AG09309 (cell line): Measurements from ENCODE around the gene FAM222B.
"Not testable (repeated sequence)": the region's sequence is repeated elsewhere in the genome, so short reads cannot be mapped to it uniquely, and the experiment has no call there.

Experiments
- DNase-seq: peaks from one replicate; pipeline ENCODE4 v3.0.0-alpha.2; 2010; ENCODE audit warnings: low read depth
- H3K4me3 ChIP-seq: 2 replicates; pipeline ENCODE4 v1.5.1; 2011; ENCODE audit warnings: mild to moderate bottlenecking, low read depth, low read length, moderate library complexity; ENCODE audit not compliant: control insufficient read depth
- CTCF ChIP-seq: IDR thresholded peaks from 2 replicates; pipeline ENCODE4 v1.5.1; 2011; ENCODE audit warnings: mild to moderate bottlenecking, low read depth, low read length, inconsistent platforms; ENCODE audit not compliant: insufficient read depth, control insufficient read depth; ENCODE audit errors: missing control alignments

Gene FAM222B

GRCh38 chr17:28807925-28808634 is 34.5 kb downstream of the FAM222B start:
- no peak for TF ChIP-seq CTCF
- DNase-seq, result peak; percentile 69
- H3K4me3 ChIP-seq, result no peak overlapping the region

- no peak overlapping the region for H3K4me3 ChIP-seq
- no peak for TF ChIP-seq CTCF
- DNase-seq, result no peak
Observed at GRCh38 chr17:28796062-28796461, 46.5 kb downstream of the FAM222B start.

GRCh38 chr17:28794846-28795441 is 47.6 kb downstream of the FAM222B start:
- DNase-seq, H3K4me3 ChIP-seq: not testable (repeated sequence)

- no peak overlapping the region for H3K4me3 ChIP-seq
- TF ChIP-seq CTCF, result no peak
- no peak for DNase-seq
Observed at GRCh38 chr17:28792877-28793661, 49.5 kb downstream of the FAM222B start.

- TF ChIP-seq CTCF, result no peak
- no peak overlapping the region for H3K4me3 ChIP-seq
- no peak for DNase-seq
Observed at GRCh38 chr17:28788100-28788499, 54.5 kb downstream of the FAM222B start.

- DNase-seq, result no peak
- TF ChIP-seq CTCF, result no peak
- no peak overlapping the region for H3K4me3 ChIP-seq
Observed at GRCh38 chr17:28783161-28783560, 59.4 kb downstream of the FAM222B start.

GRCh38 chr17:28779601-28780000 is 63.0 kb downstream of the FAM222B start:
- H3K4me3 ChIP-seq, DNase-seq: not testable (repeated sequence)
